NCI-H446 treated with DMSO at 0.1 percent for 48 hours (cell line): ENCODE results near the gene ADGRG1.

Source experiments
- DNase-seq: peaks from one replicate; lab custom pipeline; 2025; lab: John Stamatoyannopoulos, UW

ADGRG1 gene

DNA sequence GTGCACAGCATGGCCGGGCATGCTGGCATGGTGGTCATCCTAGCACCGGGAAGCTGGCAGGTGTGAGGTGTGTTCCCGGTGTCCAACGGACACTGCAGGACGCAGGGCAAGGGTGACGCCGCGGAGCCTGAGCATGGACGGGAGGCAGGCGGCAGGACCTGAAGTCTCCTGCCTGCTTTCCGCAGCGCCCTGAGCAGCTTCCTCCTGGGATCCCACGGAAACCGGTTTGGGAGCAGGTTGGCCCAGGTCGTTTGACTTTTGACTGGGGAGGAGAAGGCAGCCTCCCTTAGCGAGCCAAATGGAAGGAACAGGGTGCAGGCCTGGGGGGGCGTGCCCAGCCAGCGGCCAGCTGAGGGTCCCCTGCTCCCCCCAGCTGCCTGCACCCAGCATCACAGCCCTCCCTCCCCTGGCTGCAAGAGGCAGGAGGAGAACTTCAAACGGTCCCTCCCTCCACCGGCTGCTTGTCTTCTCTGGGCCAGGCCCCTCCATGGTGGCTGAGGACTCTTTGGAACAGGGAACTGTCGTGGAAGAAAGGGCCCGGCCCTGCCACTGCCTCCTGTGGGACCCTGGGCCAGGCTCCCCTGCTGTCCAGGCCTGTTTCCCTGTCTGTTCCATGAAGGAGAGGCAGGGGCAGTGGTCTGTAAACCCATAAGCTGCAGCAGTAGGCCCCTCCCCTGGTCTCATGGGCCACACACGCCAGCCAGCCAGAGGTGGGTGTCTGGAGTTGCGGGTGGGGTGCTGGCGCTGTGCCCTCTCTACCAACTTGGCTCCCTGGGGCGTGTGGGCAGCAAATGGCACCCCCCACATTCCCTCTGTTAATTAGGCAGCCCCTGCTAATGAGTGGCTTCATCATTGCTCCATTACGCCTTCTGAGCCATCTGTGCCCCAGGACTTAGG, 7.8 kb upstream of the ADGRG1 start:
- no peak for DNase-seq

GRCh38 chr16:57621521-57622271, 6.7 kb upstream of the ADGRG1 start:
- no peak for DNase-seq

GRCh38 chr16:57622361-57623250, 5.8 kb upstream of the ADGRG1 start:
- no peak for DNase-seq

GRCh38 chr16:57623251-57624043, 5.0 kb upstream of the ADGRG1 start:
- DNase-seq: no peak

DNA sequence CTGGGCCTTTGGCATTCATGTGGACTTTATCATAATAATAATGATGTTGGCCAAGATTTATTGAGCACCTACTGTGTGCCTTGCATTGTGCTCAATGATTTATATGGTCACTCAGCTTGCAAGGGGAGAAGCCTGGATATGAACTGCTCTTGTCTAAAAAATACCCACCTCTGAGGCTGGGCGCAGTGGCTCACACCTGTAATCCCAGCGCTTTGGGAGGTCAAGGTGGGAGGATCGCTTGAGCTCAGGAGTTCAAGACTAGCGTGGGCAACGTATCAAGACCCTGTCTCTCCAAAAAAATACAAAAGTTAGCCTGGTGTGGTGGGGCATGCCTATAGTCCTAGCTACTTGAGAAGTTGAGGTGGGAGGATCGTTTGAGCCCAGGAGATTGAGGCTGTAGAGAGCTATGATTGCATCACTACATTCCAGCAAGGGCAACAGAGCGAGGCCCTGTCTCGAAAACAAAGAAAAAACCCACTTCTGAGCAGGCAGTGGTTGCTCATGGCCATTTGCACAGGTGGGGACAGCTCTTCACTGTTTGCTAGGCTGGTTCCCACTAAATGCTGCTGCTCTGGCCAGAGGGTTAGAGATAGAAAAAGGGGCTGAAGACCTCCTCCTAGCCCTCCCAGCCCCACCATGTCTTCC, 4.3 kb upstream of the ADGRG1 start:
- DNase-seq: no peak

GRCh38 chr16:57624806-57625500, 3.5 kb upstream of the ADGRG1 start:
- no peak for DNase-seq

GRCh38 chr16:57626420-57627170, 1.8 kb upstream of the ADGRG1 start:
- no peak for DNase-seq

- DNase-seq: no peak
Measured at GRCh38 chr16:57627184-57627871, 1.1 kb upstream of the ADGRG1 start.

- no peak for DNase-seq
Measured at GRCh38 chr16:57628783-57629293, 408 bp downstream of the ADGRG1 start.

DNA sequence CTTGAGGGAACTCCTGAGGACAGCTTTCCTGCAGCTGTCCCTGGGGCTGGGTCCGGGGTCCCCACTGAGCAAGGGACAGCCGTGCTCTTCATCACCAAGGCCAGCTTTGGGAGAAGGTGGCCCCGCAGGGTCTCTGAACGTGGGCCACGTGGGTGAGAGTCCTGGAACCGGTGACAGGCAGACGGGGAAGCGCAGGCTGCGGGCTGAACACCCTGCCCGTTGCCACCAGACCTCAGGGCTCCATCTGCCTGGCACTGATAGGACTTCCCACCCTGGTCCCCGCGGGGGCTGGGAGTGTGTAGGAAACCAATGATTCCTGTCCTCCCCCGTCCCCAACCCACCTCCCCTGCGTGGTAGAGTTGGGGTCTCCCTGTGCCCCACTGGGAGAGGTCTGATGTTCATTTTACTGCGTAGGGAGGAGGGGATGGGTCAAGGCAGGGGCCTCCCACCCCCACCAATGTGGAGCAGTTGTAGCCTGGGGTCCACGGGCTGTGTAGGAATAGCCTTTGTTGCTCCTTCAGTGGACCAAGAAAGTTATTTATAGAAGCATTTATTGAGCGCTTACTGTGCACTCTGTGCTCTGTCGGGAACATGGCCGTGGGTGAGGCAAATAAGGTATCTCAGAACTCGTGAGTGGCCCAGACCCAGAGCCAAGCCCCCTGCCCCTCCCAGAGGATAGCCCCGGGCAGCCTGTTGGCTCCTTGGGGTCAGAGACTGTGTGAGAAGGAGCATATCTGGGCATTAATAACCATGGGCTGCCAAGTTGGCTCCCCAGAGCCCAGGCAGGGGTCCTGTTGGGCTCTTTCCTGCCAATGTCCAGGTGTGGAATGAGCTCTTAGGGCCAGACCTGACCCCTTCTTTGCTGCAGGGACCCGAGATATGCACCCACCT, 1.3 kb downstream of the ADGRG1 start:
- no peak for DNase-seq

DNA sequence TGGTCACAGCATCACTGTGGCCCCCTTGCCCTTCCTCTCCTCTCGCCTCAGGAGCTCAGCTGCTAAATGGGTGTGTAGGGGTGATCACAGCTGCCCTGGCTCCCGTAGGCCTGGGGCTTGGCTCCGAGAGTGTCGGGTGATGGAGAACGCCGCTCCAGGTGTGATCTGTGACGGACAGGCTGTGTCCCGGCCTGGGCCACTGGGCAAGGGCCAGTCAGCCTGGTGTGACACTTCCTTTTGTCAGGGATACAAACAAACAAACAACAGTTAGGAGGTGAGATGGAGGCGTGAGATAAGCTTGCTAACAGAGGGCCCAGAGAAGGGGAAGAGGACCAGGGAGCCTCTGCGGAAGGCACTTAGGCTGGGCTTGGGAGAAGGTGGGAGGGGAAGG, 2.0 kb downstream of the ADGRG1 start:
- DNase-seq: no peak

DNA sequence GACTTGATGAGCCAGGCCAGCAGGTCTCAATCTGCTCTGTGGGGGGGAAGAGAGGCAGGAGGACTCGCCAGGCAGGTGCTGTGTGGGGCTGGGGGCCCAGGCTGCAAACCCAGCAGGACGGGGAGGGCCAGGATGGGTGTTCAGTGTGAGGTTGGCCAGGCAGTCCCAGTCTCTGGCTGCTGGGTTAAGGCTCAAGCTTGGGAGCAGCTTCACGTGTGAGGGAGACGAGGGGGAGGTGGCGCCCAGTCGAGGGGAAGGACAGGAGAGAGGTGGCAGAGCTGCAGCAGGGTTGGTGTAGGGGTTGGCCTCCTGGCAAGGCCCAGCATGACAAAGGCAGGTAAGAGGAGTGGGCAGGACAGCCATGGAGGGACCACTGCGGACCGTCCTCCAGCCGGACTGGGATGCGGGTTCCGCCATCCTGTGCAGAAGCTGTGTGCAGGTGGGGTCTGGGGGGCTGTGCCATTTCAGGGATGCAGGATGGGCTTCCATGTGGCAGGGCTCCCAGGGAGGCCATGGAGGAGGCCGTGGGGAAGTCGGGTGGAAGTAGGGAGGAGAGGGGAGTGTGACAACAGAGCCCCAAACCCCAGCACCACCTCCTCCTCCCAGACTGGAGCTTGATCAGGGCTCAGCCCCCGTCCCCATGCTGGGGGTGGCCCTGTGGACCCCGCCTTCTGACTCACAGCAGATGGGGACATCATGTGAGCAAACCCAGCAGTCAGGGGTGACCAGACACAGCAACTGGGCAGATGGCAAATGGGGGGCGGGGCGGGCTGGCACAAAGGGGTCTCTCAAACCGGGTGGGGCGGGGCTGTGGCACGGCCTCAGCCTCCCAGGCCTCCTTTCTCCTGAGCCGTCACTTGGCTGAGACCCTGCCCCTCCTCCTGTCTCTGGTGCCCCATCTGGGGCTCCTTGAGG, 2.8 kb downstream of the ADGRG1 start:
- DNase-seq: no peak

DNA sequence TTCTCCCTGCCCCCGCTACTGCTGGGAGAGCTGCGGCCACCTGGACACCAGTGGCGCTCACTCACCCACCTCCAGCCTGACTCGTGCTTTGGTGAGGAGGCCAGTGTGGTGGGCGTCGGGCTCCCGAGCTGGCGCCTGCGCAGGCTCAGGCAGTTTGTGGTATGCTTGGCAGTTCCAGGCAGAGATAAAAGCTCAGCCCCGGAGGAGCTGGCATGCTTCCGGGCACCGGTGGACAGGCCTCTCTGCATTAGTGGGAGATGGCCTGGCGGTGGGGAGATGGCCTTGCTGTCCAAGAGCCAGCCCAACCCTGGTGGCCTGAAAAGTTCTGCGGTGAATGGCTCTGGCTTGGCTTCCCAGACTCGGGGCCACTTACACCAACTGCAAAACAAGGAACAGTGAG, 4.1 kb downstream of the ADGRG1 start:
- DNase-seq: no peak

GRCh38 chr16:57633383-57634064, 5.1 kb downstream of the ADGRG1 start:
- DNase-seq: no peak

DNA sequence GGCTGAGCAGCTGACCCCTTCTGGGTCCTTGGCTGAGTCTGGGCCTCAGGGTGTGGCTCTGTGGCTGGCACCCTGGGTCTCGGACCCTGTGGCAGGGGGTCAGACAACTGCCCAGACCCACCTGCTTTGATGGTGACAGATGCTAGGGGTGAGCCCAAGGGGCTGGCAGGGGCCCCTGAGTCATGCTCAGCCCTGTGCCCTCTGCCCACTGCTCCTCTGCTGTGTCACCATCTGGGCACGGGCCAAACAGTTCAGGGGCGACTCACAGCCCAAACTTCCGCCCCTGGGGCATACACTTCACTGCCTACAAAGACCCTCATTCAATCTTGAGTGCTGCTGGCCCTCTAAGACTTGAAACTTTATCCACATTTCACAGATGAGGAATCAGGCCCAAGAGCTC, 5.7 kb downstream of the ADGRG1 start:
- DNase-seq: no peak
